ENCODE measurements around the gene AKAP8. TPM values are rescaled to one million over a fixed set of nuclear protein-coding genes. Genes with fewer than 3 reads are reported as not detected.

AKAP8 gene
- total and polyA plus RNA-seq, 2 of the 4 experiments (the other 2 are of a cell fraction): 12.2 to 13.4 TPM

- peaks cover 7% of the 10 kb centered on the region; the same call in 1 of the 2 replicates for H3K9me1 ChIP-seq (ENCODE audit: insufficient read depth, low read length)
- no peak overlapping the region for H3K18ac ChIP-seq (ENCODE audit: low read depth, low read length)
- no peak overlapping the region for H2BK120ac ChIP-seq (ENCODE audit: low read depth, low read length)
- ChIA-PET POLR2A (ENCODE audit: unreplicated experiment) (no interaction called here), CTCF (no interaction called here)
- no peak overlapping the region for H3K27ac ChIP-seq (ENCODE audit: insufficient read depth, low read length)
- H3K4me3 ChIP-seq (ENCODE audit: insufficient read depth, low read depth, low read length): no peak overlapping the region
- peaks cover 5% of the 10 kb centered on the region; the same call in 1 of the 2 replicates for H3K9me3 ChIP-seq (ENCODE audit: control insufficient read depth, insufficient read depth, low read length)
- H4K8ac ChIP-seq (ENCODE audit: low read depth in 2 of 2, low read length in 2 of 2): no peak overlapping the region
- 97% methylated on average over 8 of the region's 16 CpGs; no CpG with 5 or more reads in 1 of the 2 experiments for WGBS, 2 experiments (ENCODE audit: extremely low coverage in 2 of 2, insufficient read length in 1 of 2)
- ATAC-seq (ENCODE audit: low read depth) (no peak), DNase-seq (no peak)
- no peak overlapping the region for H3K4me2 ChIP-seq (ENCODE audit: low read depth, low read length)
- H3K4ac ChIP-seq (ENCODE audit: low read depth, low read length): no peak overlapping the region
- no TSS peak for BruUV-seq (replicated peaks)
- in situ Hi-C loops (cut with MboI; ENCODE audit: low sequenced_read_pairs): loop anchor here (25.0 kb wide), 1 partner anchor 864 kb away; the partner anchor contains the start of gene NDUFB7
- no peak overlapping the region for H3K23ac ChIP-seq (ENCODE audit: low read depth, low read length)
- intact Hi-C loops (cut with micrococcal nuclease): no loop called here
- H2BK15ac ChIP-seq (ENCODE audit: low read depth, low read length): no peak overlapping the region
- no peak overlapping the region for H3K56ac ChIP-seq (ENCODE audit: extremely low read depth, insufficient read depth, low read length)
- dilution Hi-C loops (cut with HindIII; ENCODE audit: low sequenced_read_pairs, unreplicated experiment): no loop called here
- no peak overlapping the region for H2BK20ac ChIP-seq (ENCODE audit: low read depth, low read length)
- no peak overlapping the region for H2AFZ ChIP-seq (replicated peaks; ENCODE audit: low read length, poor library complexity)
- no peak overlapping the region for H3K9ac ChIP-seq (ENCODE audit: low read depth, low read length)
- peaks cover 12 to 63% of the 10 kb centered on the region in 2 experiments for H3K79me1 ChIP-seq (ENCODE audit: low read depth in 1 of 2, low read length in 2 of 2)
- no peak overlapping the region for H2BK5ac ChIP-seq (ENCODE audit: low read depth, low read length, poor library complexity, severe bottlenecking)
- no peak overlapping the region for H4K5ac ChIP-seq (ENCODE audit: low read depth, low read length)
- peaks cover 53% of the 10 kb centered on the region for H4K20me1 ChIP-seq (ENCODE audit: insufficient read depth, low read length)
- H3K4me1 ChIP-seq (ENCODE audit: control insufficient read depth, insufficient read depth, low read length): peaks cover 17% of the 10 kb centered on the region
- no peaks in the 10 kb centered on the region for H3K27me3 ChIP-seq (ENCODE audit: control insufficient read depth, insufficient read depth, low read length)
- no peak overlapping the region for H2AK5ac ChIP-seq (ENCODE audit: low read depth, low read length)
- H3K14ac ChIP-seq (replicated peaks; ENCODE audit: low read depth, low read length): no peak overlapping the region
- no peak overlapping the region for H2AK9ac ChIP-seq (replicated peaks; ENCODE audit: low read depth, low read length, poor library complexity)
- peaks cover 64% of the 10 kb centered on the region for H3K36me3 ChIP-seq (ENCODE audit: control insufficient read depth, insufficient read depth, low read length)
- H4K91ac ChIP-seq (ENCODE audit: insufficient read depth, low read depth, low read length): no peak overlapping the region
- TF ChIP-seq MAFK (IDR thresholded peaks at IDR 0.05; ENCODE audit: low read depth, low read length) (no peak), CHD1 (IDR thresholded peaks at IDR 0.05; ENCODE audit: low read depth, low read length) (no peak), MXI1 (IDR thresholded peaks at IDR 0.05; ENCODE audit: borderline replicate concordance, low read depth, low read length) (no peak), MAZ (IDR thresholded peaks at IDR 0.05; ENCODE audit: borderline replicate concordance, low read depth, low read length) (no peak), USF2 (IDR thresholded peaks at IDR 0.05; ENCODE audit: low read depth, low read length) (no peak), RFX5 (IDR thresholded peaks at IDR 0.05; ENCODE audit: low read depth, low read length) (no peak)
These were observed 47.1 kb upstream of the AKAP8 start for GRCh38 chr19:15426485-15427349.

Measured in IMR-90 (cell line).